ENCODE results near the gene LRRN2.

- TF ChIP-seq CTCF (IDR thresholded peaks at IDR 0.05; ENCODE audit: extremely low read depth in 1 of 2, insufficient read depth in 1 of 2, low read depth in 1 of 2, low read length in 2 of 2) (no peak), EZH2 (IDR thresholded peaks at IDR 0.05; ENCODE audit: borderline replicate concordance, low read depth, low read length, severe bottlenecking) (no peak), POLR2AphosphoS5 (IDR thresholded peaks at IDR 0.05; ENCODE audit: insufficient read depth, low read depth, low read length) (peak; percentile 30), FOS (IDR thresholded peaks at IDR 0.05; ENCODE audit: borderline replicate concordance, insufficient read depth, low read length) (peak; percentile 77), MYC (IDR thresholded peaks at IDR 0.05; ENCODE audit: low read depth, low read length) (no peak), GATA2 (IDR thresholded peaks at IDR 0.05; ENCODE audit: insufficient read depth, insufficient read length, low read depth, low read length) (no peak), POLR2A (IDR thresholded peaks at IDR 0.05; ENCODE audit: low read depth, low read length) (no peak), JUN (IDR thresholded peaks at IDR 0.05; ENCODE audit: borderline replicate concordance, insufficient read depth, insufficient read length, low read depth) (peak; percentile 59), MAX (IDR thresholded peaks at IDR 0.05; ENCODE audit: insufficient read depth, insufficient read length) (no peak)
Measured at GRCh38 chr1:204647114-204647804, 38.3 kb downstream of the LRRN2 start.
